ENCODE measurements around the gene KHDRBS2.

- no peak for TF ChIP-seq CTCF (IDR thresholded peaks at IDR 0.05; ENCODE audit: insufficient read depth, low read length, poor library complexity, severe bottlenecking)
- TF ChIP-seq EZH2phosphoT487 (conservative IDR thresholded peaks at IDR 0.05; ENCODE audit: low read length): no peak
Observed at GRCh38 chr6:61935242-61935846, 350.7 kb downstream of the KHDRBS2 start.
